ENCODE results near the gene POT1. TPM values are rescaled to one million over a fixed set of nuclear protein-coding genes. Genes with fewer than 3 reads are reported as not detected.

Gene POT1
- total and polyA plus RNA-seq, 2 of the 8 experiments (the other 6 are each of a cell fraction or from before 2014, with no cell fraction given): 13.1 to 22.8 TPM

DNA sequence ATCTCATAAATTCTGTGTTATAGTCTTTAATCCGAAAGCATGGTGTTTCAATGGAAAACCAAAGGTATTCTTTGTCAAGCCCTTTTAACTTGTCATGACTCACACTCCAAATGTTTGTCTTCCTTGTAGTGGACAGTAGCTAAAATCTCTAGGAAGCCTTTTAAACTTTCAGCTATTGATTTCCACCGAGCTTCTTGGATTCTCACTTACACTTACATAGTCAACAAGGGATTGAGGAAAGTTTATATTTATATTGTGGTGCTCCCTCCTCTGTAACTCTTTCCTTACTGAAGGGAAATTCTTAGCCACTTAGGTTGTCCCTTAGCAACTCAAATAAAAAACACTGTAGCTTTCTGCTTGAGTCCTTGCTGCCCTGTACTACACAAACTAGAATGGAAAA lies 132.9 kb downstream of the POT1 start:
- POLR2A ChIA-PET (ENCODE audit: partially characterized antibody): no interaction called here
- no peak for FAIRE-seq
- no peak overlapping the region for H3K27ac ChIP-seq (ENCODE audit: low read depth, low read length)

More for the DNA sequence above, 132.9 kb downstream of the POT1 start:
- H3K9ac ChIP-seq (replicated peaks in 1 of 4; ENCODE audit: extremely low read depth in 1 of 4, low read depth in 3 of 4, low read length in 3 of 4): no peak overlapping the region
- no peak for DNase-seq (ENCODE audit: low read depth in 1 of 2, low spot score in 2 of 2)
- CTCF ChIA-PET (ENCODE audit: partially characterized antibody): interaction anchor here (1.0 kb wide), 1 partner anchor 82 kb away, joined by 5 read pairs; no protein-coding TSS in a partner anchor
- H3K4me1 ChIP-seq (replicated peaks in 1 of 4; ENCODE audit: control insufficient read depth in 3 of 4, insufficient read depth in 4 of 4, low read length in 3 of 4): no peaks in the 10 kb centered on the region
- no peaks in the 10 kb centered on the region for H3K36me3 ChIP-seq (ENCODE audit: control insufficient read depth in 2 of 4, insufficient read depth in 4 of 4, low read length in 3 of 4)
- no peak overlapping the region for H3K4ac ChIP-seq (replicated peaks; ENCODE audit: insufficient read length, low read depth, low read length)
- H2BK15ac ChIP-seq (ENCODE audit: low read length): no peak overlapping the region
- no peaks in the 10 kb centered on the region for H4K20me1 ChIP-seq (replicated peaks in 1 of 2; ENCODE audit: control insufficient read depth in 1 of 2, insufficient read depth in 2 of 2, low read length in 2 of 2)
- H2BK12ac ChIP-seq (ENCODE audit: low read depth, low read length): no peak overlapping the region
- no peak overlapping the region for H3K4me3 ChIP-seq (ENCODE audit: extremely low read depth in 1 of 4, insufficient read depth in 2 of 4, low read depth in 3 of 4, low read length in 4 of 4)
- H2BK120ac ChIP-seq (replicated peaks; ENCODE audit: low read depth, low read length): no peak overlapping the region
- H4K8ac ChIP-seq (ENCODE audit: extremely low read depth, insufficient read depth, low read length): no peak overlapping the region
- no peak overlapping the region for H2AFZ ChIP-seq (ENCODE audit: low read length)
- TF ChIP-seq KDM1A (IDR thresholded peaks at IDR 0.05; ENCODE audit: borderline replicate concordance, low read length) (no peak), ASH2L (IDR thresholded peaks at IDR 0.05; ENCODE audit: low read length) (no peak), SIN3A (conservative IDR thresholded peaks at IDR 0.05 in 1 of 2, IDR thresholded peaks at IDR 0.05 in 1 of 2; ENCODE audit: low read depth in 1 of 2, low read length in 2 of 2) (no peak), CTCF (IDR thresholded peaks at IDR 0.05; ENCODE audit: control extremely low read depth in 1 of 3, insufficient read depth in 1 of 3, low read depth in 1 of 3, low read length in 3 of 3) (no peak)
- no peak overlapping the region for H3K18ac ChIP-seq (ENCODE audit: extremely low read depth, low read length)
- H3K79me2 ChIP-seq (ENCODE audit: control insufficient read depth in 1 of 2, insufficient read depth in 2 of 2, low read length in 2 of 2): no peaks in the 10 kb centered on the region
- no peak overlapping the region for H3K14ac ChIP-seq (ENCODE audit: insufficient read length)
- H3K4me2 ChIP-seq (ENCODE audit: insufficient read depth in 1 of 2, low read depth in 2 of 2, low read length in 2 of 2): no peak overlapping the region
- no peak overlapping the region for H2BK20ac ChIP-seq (ENCODE audit: low read length)
- no peaks in the 10 kb centered on the region for H3K9me3 ChIP-seq (ENCODE audit: insufficient read depth in 2 of 2, low read depth in 1 of 2, low read length in 1 of 2)
- no peak overlapping the region for H3K56ac ChIP-seq (replicated peaks; ENCODE audit: insufficient read length, low read depth, low read length)
- H2BK5ac ChIP-seq (ENCODE audit: low read depth, low read length): no peak overlapping the region
- H2AK5ac ChIP-seq (ENCODE audit: low read depth, low read length): no peak overlapping the region
- H3K23ac ChIP-seq (ENCODE audit: insufficient read length): no peak overlapping the region
- H4K5ac ChIP-seq (ENCODE audit: insufficient read length, low read depth, low read length): no peak overlapping the region
- H3K23me2 ChIP-seq (ENCODE audit: low read depth, low read length): no peaks in the 10 kb centered on the region
- 89% methylated on average over 2 of the region's 2 CpGs; no CpG with 5 or more reads in 1 of the 2 experiments for WGBS, 2 experiments (ENCODE audit: extremely low coverage in 1 of 2, insufficient coverage in 1 of 2, insufficient read length in 1 of 2, insufficient replicate concordance in 2 of 2, low coverage in 1 of 2, low lambda C conversion rate in 2 of 2, missing lambda C conversion rate in 1 of 2)
- no peaks in the 10 kb centered on the region for H3K27me3 ChIP-seq (replicated peaks in 1 of 4; ENCODE audit: control insufficient read depth in 3 of 4, extremely low read depth in 1 of 4, insufficient read depth in 3 of 4, low read length in 3 of 4)
- no peaks in the 10 kb centered on the region for H3K79me1 ChIP-seq (ENCODE audit: low read depth, low read length)
- no peak overlapping the region for H4K91ac ChIP-seq (replicated peaks; ENCODE audit: insufficient read length, low read length)
